RWPE2 (cell line): ENCODE data around the gene DAPL1.
A peak's percentile ranks its signal among the peaks of the same experiment; 100 is the strongest.

Experiments
- ATAC-seq: fragments of 200-7000 bp; cut with Tn5 transposase; 3 replicates; pipeline ENCODE4 v1.9.1; 2021; ENCODE audit warnings: low read depth
- DNase-seq: peaks from one replicate; pipeline ENCODE4 v3.0.0-alpha.2; 2020; ENCODE audit warnings: low spot score
- H3K27ac ChIP-seq: fragments of 450-650 bp; 2 replicates; pipeline ENCODE4 v1.5.1; 2017; ENCODE audit warnings: mild to moderate bottlenecking; ENCODE audit not compliant: poor library complexity, severe bottlenecking
- H3K27me3 ChIP-seq: fragments of 250-450 bp; sonication (Bioruptor Pico); 2 replicates; pipeline ENCODE4 v1.5.1; 2021; ENCODE audit warnings: mild to moderate bottlenecking, moderate library complexity; ENCODE audit not compliant: insufficient read depth, poor library complexity, severe bottlenecking
- H3K36me3 ChIP-seq: fragments of 250-450 bp; sonication (Bioruptor Pico); 2 replicates; pipeline ENCODE4 v1.5.1; 2020; ENCODE audit warnings: low read depth, mild to moderate bottlenecking, moderate library complexity
- H3K4me1 ChIP-seq: fragments of 250-450 bp; sonication (Bioruptor Pico); 2 replicates; pipeline ENCODE4 v1.5.1; 2021; ENCODE audit warnings: mild to moderate bottlenecking, moderate library complexity; ENCODE audit not compliant: insufficient read depth, poor library complexity, severe bottlenecking
- H3K4me3 ChIP-seq: fragments of 250-450 bp; sonication (Bioruptor Pico); 2 replicates; pipeline ENCODE4 v1.5.1; 2021; ENCODE audit warnings: mild to moderate bottlenecking, moderate library complexity; ENCODE audit not compliant: severe bottlenecking
- H3K9me3 ChIP-seq: fragments of 250-450 bp; sonication (Bioruptor Pico); 2 replicates; pipeline ENCODE4 v1.5.1; 2021; ENCODE audit warnings: mild to moderate bottlenecking, moderate library complexity; ENCODE audit not compliant: severe bottlenecking
- CTCF ChIP-seq: fragments of 450-650 bp; IDR thresholded peaks from one replicate; pipeline ENCODE4 v1.5.1; 2017; ENCODE audit warnings: mild to moderate bottlenecking, moderate library complexity; ENCODE audit not compliant: poor library complexity, severe bottlenecking

The DAPL1 gene

GRCh38 chr2:158776231-158776630 is 18.9 kb upstream of the DAPL1 start:
- no peak overlapping the region for H3K27ac ChIP-seq
- H3K36me3 ChIP-seq = no peaks in the 10 kb centered on the region
- H3K27me3 ChIP-seq = no peaks in the 10 kb centered on the region
- no peak for TF ChIP-seq CTCF
- H3K4me3 ChIP-seq = no peak overlapping the region
- no peak for DNase-seq
- H3K4me1 ChIP-seq = no peaks in the 10 kb centered on the region
- no peaks in the 10 kb centered on the region for H3K9me3 ChIP-seq
- ATAC-seq = no peak

- Histone ChIP-seq H3K4me3 (no peak overlapping the region), H3K9me3 (no peaks in the 10 kb centered on the region), H3K27me3 (no peaks in the 10 kb centered on the region), H3K27ac (no peak overlapping the region), H3K36me3 (no peaks in the 10 kb centered on the region), H3K4me1 (no peaks in the 10 kb centered on the region)
- ATAC-seq (no peak), DNase-seq (no peak)
- no peak for TF ChIP-seq CTCF
These were observed 18.0 kb upstream of the DAPL1 start for GRCh38 chr2:158777077-158777476.

- H3K27ac ChIP-seq = no peak overlapping the region
- peak; percentile 54; the same call in 1 of the 3 replicates for ATAC-seq
- H3K36me3 ChIP-seq = no peaks in the 10 kb centered on the region
- TF ChIP-seq CTCF = no peak
- H3K4me3 ChIP-seq = no peak overlapping the region
- no peaks in the 10 kb centered on the region for H3K27me3 ChIP-seq
- no peaks in the 10 kb centered on the region for H3K4me1 ChIP-seq
- no peak for DNase-seq
- no peaks in the 10 kb centered on the region for H3K9me3 ChIP-seq
These were observed 16.9 kb upstream of the DAPL1 start for GRCh38 chr2:158778243-158778642.

- DNase-seq (no peak), ATAC-seq (no peak)
- Histone ChIP-seq H3K27ac (no peak overlapping the region), H3K36me3 (no peaks in the 10 kb centered on the region), H3K4me1 (peaks cover 7% of the 10 kb centered on the region), H3K27me3 (no peaks in the 10 kb centered on the region), H3K4me3 (no peak overlapping the region), H3K9me3 (no peaks in the 10 kb centered on the region)
- TF ChIP-seq CTCF = no peak
These were observed 15.5 kb upstream of the DAPL1 start for GRCh38 chr2:158779621-158780020.

DNA sequence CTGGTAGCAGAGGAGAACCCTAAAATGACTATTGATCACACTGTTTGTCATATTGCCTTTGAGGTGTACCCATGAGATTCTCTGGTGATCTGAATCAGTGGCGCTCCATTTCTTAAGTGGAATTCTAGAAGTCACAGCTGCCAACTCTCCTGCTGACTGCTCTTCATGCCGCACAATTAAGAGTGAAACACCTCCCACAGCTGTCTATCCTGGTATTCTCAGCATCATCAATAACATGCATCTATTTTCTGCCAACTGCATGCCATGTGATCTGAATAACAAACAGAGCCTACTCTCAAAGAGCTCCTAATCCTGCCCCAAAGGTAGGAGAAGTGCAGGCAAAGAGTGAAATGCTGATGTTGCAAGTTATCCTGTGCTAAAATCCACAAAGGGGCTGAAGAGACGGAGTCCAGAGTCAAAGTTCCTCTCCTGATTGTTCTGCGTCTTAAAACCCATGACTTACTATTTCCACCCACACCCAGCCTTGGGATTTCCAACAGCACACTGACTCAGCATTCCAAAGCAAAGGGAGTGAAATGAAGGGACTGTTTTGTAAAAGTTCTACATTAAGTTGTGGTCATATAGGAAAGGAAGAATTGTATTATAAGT is 13.7 kb upstream of the DAPL1 start:
- no peak for TF ChIP-seq CTCF
- H3K27ac ChIP-seq = no peak overlapping the region
- peak; percentile 27; the same call in 1 of the 3 replicates for ATAC-seq
- no peaks in the 10 kb centered on the region for H3K9me3 ChIP-seq
- no peak for DNase-seq
- H3K4me3 ChIP-seq = no peak overlapping the region
- peaks cover 7% of the 10 kb centered on the region for H3K4me1 ChIP-seq
- no peaks in the 10 kb centered on the region for H3K36me3 ChIP-seq
- H3K27me3 ChIP-seq = no peaks in the 10 kb centered on the region
